H1 (cell line): ENCODE data around the gene PLGRKT. TPM values are rescaled to one million over a fixed set of nuclear protein-coding genes. Genes with fewer than 3 reads are reported as not detected.
A peak's percentile ranks its signal among the peaks of the same experiment; 100 is the strongest.

Experiments used
- CTCF ChIA-PET: fragments of 300-600 bp; sonication (Branson Sonifier 250); formaldehyde crosslinking; loops from one replicate; lab custom pipeline; 2021; ENCODE audit not compliant: partially characterized antibody; lab: Charles Lee
- POLR2A ChIA-PET: fragments of 300-600 bp; sonication (Branson Sonifier 250); formaldehyde crosslinking; loops from one replicate; lab custom pipeline; 2021; ENCODE audit warnings: inconsistent platforms; ENCODE audit not compliant: partially characterized antibody; lab: Charles Lee
- DNase-seq, 2 experiments: peaks; one replicate each; pipeline versions ENCODE4 v3.0.0 to v3.0.0-alpha.2; 2010 to 2022; ENCODE audit warnings: low spot score in 2 of 2, low read depth in 1 of 2, mixed read lengths in 1 of 2
- FAIRE-seq: peaks from 2 replicates; lab custom pipeline; 2011; peaks lifted over from hg19 to GRCh38; lab: Jason Lieb, UNC
- H2AFZ ChIP-seq: 2 replicates; pipeline ENCODE4 v1.8.1; 2012; ENCODE audit warnings: low read length, inconsistent platforms
- H2AK5ac ChIP-seq: 2 replicates; pipeline ENCODE4 v1.6.1; 2013; ENCODE audit warnings: low read depth, low read length
- H2BK120ac ChIP-seq: replicated peaks from 2 replicates; pipeline ENCODE3; 2013; ENCODE audit warnings: low read depth, low read length, inconsistent platforms
- H2BK12ac ChIP-seq: 2 replicates; pipeline ENCODE4 v1.6.1; 2013; ENCODE audit warnings: low read depth, low read length
- H2BK15ac ChIP-seq: 2 replicates; pipeline ENCODE4 v1.6.1; 2013; ENCODE audit warnings: low read length
- H2BK20ac ChIP-seq: 2 replicates; pipeline ENCODE4 v1.6.1; 2013; ENCODE audit warnings: low read length
- H2BK5ac ChIP-seq: 2 replicates; pipeline ENCODE4 v1.6.1; 2013; ENCODE audit warnings: low read depth, low read length
- H3K14ac ChIP-seq: 2 replicates; pipeline ENCODE4 v1.6.1; 2013; ENCODE audit warnings: inconsistent platforms; ENCODE audit not compliant: insufficient read length
- H3K18ac ChIP-seq: 2 replicates; pipeline ENCODE4 v1.6.1; 2013; ENCODE audit warnings: low read length; ENCODE audit errors: extremely low read depth
- H3K23ac ChIP-seq: 2 replicates; pipeline ENCODE4 v1.6.1; 2013; ENCODE audit warnings: inconsistent platforms; ENCODE audit not compliant: insufficient read length
- H3K23me2 ChIP-seq: 2 replicates; pipeline ENCODE4 v1.6.1; 2013; ENCODE audit warnings: low read depth, low read length
- H3K27ac ChIP-seq: 2 replicates; pipeline ENCODE4 v1.6.1; 2011; ENCODE audit warnings: low read depth, low read length, inconsistent platforms
- H3K27me3 ChIP-seq, 4 experiments: replicated peaks in 1 of 4; 1 replicate in 1 of 4; 2 replicates in 3 of 4; pipeline versions ENCODE4 v1.6.1 to v1.8.1; 2011 to 2013; ENCODE audit warnings: low read length in 3 of 4, mild to moderate bottlenecking in 3 of 4, inconsistent platforms in 2 of 4, mixed read lengths in 2 of 4, moderate library complexity in 1 of 4; ENCODE audit not compliant: control insufficient read depth in 3 of 4, insufficient read depth in 3 of 4; ENCODE audit errors: extremely low read depth in 1 of 4
- H3K36me3 ChIP-seq, 4 experiments: 2 replicates each; pipeline versions ENCODE4 v1.6.1 to v1.8.1; 2011 to 2013; ENCODE audit warnings: mild to moderate bottlenecking in 4 of 4, low read length in 3 of 4, moderate library complexity in 2 of 4, control low read depth in 1 of 4, inconsistent platforms in 1 of 4; ENCODE audit not compliant: insufficient read depth in 4 of 4, control insufficient read depth in 2 of 4
- H3K4ac ChIP-seq: replicated peaks from 2 replicates; pipeline ENCODE3; 2013; ENCODE audit warnings: low read length, low read depth, mixed read lengths, inconsistent platforms; ENCODE audit not compliant: insufficient read length
- H3K4me1 ChIP-seq, 4 experiments: replicated peaks in 1 of 4; 1 replicate in 1 of 4; 2 replicates in 3 of 4; pipeline versions ENCODE4 v1.6.1 to v1.8.1; 2011 to 2013; ENCODE audit warnings: low read length in 3 of 4, inconsistent platforms in 2 of 4, mixed read lengths in 1 of 4; ENCODE audit not compliant: insufficient read depth in 4 of 4, control insufficient read depth in 3 of 4
- H3K4me2 ChIP-seq, 2 experiments: 2 replicates each; pipeline versions ENCODE4 v1.6.1 to v1.8.1; 2011 to 2013; ENCODE audit warnings: low read depth in 2 of 2, low read length in 2 of 2, control low read depth in 1 of 2, inconsistent platforms in 1 of 2, mild to moderate bottlenecking in 1 of 2; ENCODE audit not compliant: insufficient read depth in 1 of 2
- H3K4me3 ChIP-seq, 4 experiments: fragments of 200-600, 300-600 bp in 1 of 4; sonication (generic), shearing (Covaris generic), sonication (Bioruptor Twin) in 1 of 4; 2 replicates each; pipeline versions ENCODE4 v1.5.1 to v1.8.1; 2011 to 2016; ENCODE audit warnings: low read length in 4 of 4, low read depth in 3 of 4, control low read depth in 2 of 4, inconsistent platforms in 2 of 4, mild to moderate bottlenecking in 2 of 4, mixed read lengths in 1 of 4, moderate library complexity in 1 of 4; ENCODE audit not compliant: insufficient read depth in 2 of 4; ENCODE audit errors: extremely low read depth in 1 of 4
- H3K56ac ChIP-seq: replicated peaks from 2 replicates; pipeline ENCODE3; 2013; ENCODE audit warnings: low read depth, mild to moderate bottlenecking, mixed read lengths, low read length, inconsistent platforms; ENCODE audit not compliant: insufficient read length
- H3K79me1 ChIP-seq: 2 replicates; pipeline ENCODE4 v1.6.1; 2013; ENCODE audit warnings: low read depth, low read length, control low read depth
- H3K79me2 ChIP-seq, 2 experiments: 2 replicates each; pipeline versions ENCODE4 v1.6.1 to v1.8.1; 2012 to 2013; ENCODE audit warnings: low read length in 2 of 2, mild to moderate bottlenecking in 2 of 2, inconsistent platforms in 1 of 2; ENCODE audit not compliant: insufficient read depth in 2 of 2, control insufficient read depth in 1 of 2
- H3K9ac ChIP-seq, 4 experiments: replicated peaks in 1 of 4; 1 replicate in 1 of 4; 2 replicates in 3 of 4; pipeline versions ENCODE4 v1.6.1 to v1.8.1; 2011 to 2013; ENCODE audit warnings: low read depth in 3 of 4, low read length in 3 of 4, control low read depth in 2 of 4, mild to moderate bottlenecking in 2 of 4, moderate library complexity in 2 of 4, inconsistent platforms in 1 of 4; ENCODE audit errors: extremely low read depth in 1 of 4
- H3K9me3 ChIP-seq, 2 experiments: 2 replicates each; pipeline versions ENCODE4 v1.6.1 to v1.8.1; 2012 to 2013; ENCODE audit warnings: mild to moderate bottlenecking in 2 of 2, moderate library complexity in 2 of 2, control low read depth in 1 of 2, inconsistent platforms in 1 of 2, low read depth in 1 of 2, low read length in 1 of 2, mixed read lengths in 1 of 2; ENCODE audit not compliant: insufficient read depth in 2 of 2
- H4K20me1 ChIP-seq, 2 experiments: replicated peaks in 1 of 2; 2 replicates each; pipeline versions ENCODE3 to v1.8.1; 2011 to 2013; ENCODE audit warnings: inconsistent platforms in 2 of 2, low read length in 2 of 2, mild to moderate bottlenecking in 1 of 2; ENCODE audit not compliant: insufficient read depth in 2 of 2, control insufficient read depth in 1 of 2
- H4K5ac ChIP-seq: 2 replicates; pipeline ENCODE4 v1.6.1; 2013; ENCODE audit warnings: low read length, low read depth, mixed read lengths, inconsistent platforms; ENCODE audit not compliant: insufficient read length
- H4K8ac ChIP-seq: 2 replicates; pipeline ENCODE4 v1.8.0; 2013; ENCODE audit warnings: mild to moderate bottlenecking, moderate library complexity, low read length, inconsistent platforms; ENCODE audit not compliant: insufficient read depth; ENCODE audit errors: extremely low read depth
- H4K91ac ChIP-seq: replicated peaks from 2 replicates; pipeline ENCODE3; 2013; ENCODE audit warnings: low read length, mixed read lengths, inconsistent platforms; ENCODE audit not compliant: insufficient read length
- RAD21 ChIP-seq, 2 experiments: IDR thresholded peaks in 1 of 2; conservative IDR thresholded peaks in 1 of 2; 2 replicates each; pipeline ENCODE4 v1.6.1; 2011; ENCODE audit warnings: low read depth in 2 of 2, low read length in 2 of 2, improper control_type of control experiment in 1 of 2, inconsistent platforms in 1 of 2, mild to moderate bottlenecking in 1 of 2, moderate library complexity in 1 of 2
- SIN3A ChIP-seq, 2 experiments: IDR thresholded peaks in 1 of 2; conservative IDR thresholded peaks in 1 of 2; 2 replicates each; pipeline ENCODE4 v1.6.1; 2011 to 2012; ENCODE audit warnings: low read length in 2 of 2, improper control_type of control experiment in 1 of 2, low read depth in 1 of 2, mild to moderate bottlenecking in 1 of 2
- SIX5 ChIP-seq: IDR thresholded peaks from 2 replicates; pipeline ENCODE4 v1.6.1; 2011; ENCODE audit warnings: mild to moderate bottlenecking, low read depth, low read length
- SRF ChIP-seq: IDR thresholded peaks from 2 replicates; pipeline ENCODE4 v1.6.1; 2011; ENCODE audit warnings: mild to moderate bottlenecking, low read depth, low read length, moderate library complexity
- WGBS, 2 experiments: shearing (Covaris generic) in 1 of 2; methylation state at CpG; one replicate each; pipeline versions ENCODE4 v1.1.6 to v1.1.7; 2013 to 2015; ENCODE audit warnings: low lambda C conversion rate in 2 of 2, mixed read lengths in 2 of 2, inconsistent platforms in 1 of 2, low coverage in 1 of 2, missing lambda C conversion rate in 1 of 2; ENCODE audit not compliant: insufficient replicate concordance in 2 of 2, insufficient coverage in 1 of 2, insufficient read length in 1 of 2; ENCODE audit errors: extremely low coverage in 1 of 2, missing lambda C conversion rate in 1 of 2; 5-methylcytosine and 5-hydroxymethylcytosine counted together
- polyA plus RNA-seq, 7 experiments: library from polyadenylated mRNA; depleted of rRNA in 3 of 7; stranded (reverse) in 5 of 7; unstranded in 2 of 7; fragments of >200 nt in 5 of 7; fragments of 200-250 nt in 2 of 7; gene quantifications; 1 replicate in 5 of 7; 2 replicates in 1 of 7; 4 replicates in 1 of 7; pipeline versions ENCODE4 v1.2.1 to v1.2.3, GENCODE V29; 2011 to 2013; ENCODE audit warnings: missing spikeins in 2 of 7, mixed read lengths in 2 of 7
- total RNA-seq: library from RNA; stranded (reverse); fragmentation: NEBNext Ultra II Directional; extraction: Animal tissue kit (Norgen Biotek cat#: 25700); gene quantifications from 2 replicates; pipeline ENCODE4 v1.2.1, GENCODE V29; 2021
- TF ChIP-seq, protein P1 (sequence below), 3 experiments: IDR thresholded peaks; 1 replicate in 2 of 3; 2 replicates in 1 of 3; pipeline versions ENCODE4 v1.5.1 to v1.6.1; 2011; ENCODE audit warnings: low read length in 3 of 3, mild to moderate bottlenecking in 3 of 3, inconsistent platforms in 2 of 3, low read depth in 1 of 3, moderate library complexity in 1 of 3; ENCODE audit not compliant: insufficient read depth in 1 of 3; ENCODE audit errors: control extremely low read depth in 1 of 3
- TF ChIP-seq, protein P2 (sequence below): IDR thresholded peaks from 2 replicates; pipeline ENCODE4 v1.6.1; 2011; ENCODE audit warnings: low read length, improper control_type of control experiment

PLGRKT gene
- total and polyA plus RNA-seq, 2 of the 8 experiments (the other 6 are each of a cell fraction or from before 2014, with no cell fraction given) = 5.4 to 15.7 TPM

- Histone ChIP-seq H3K14ac (no peak overlapping the region), H4K91ac (no peak overlapping the region), H3K79me2 (no peaks in the 10 kb centered on the region), H2BK20ac (no peak overlapping the region), H3K23me2 (peaks cover under 1% of the 10 kb centered on the region; the same call in 1 of the 2 replicates), H3K9ac (no peak overlapping the region), H2BK5ac (no peak overlapping the region), H2BK12ac (no peak overlapping the region), H4K20me1 (no peaks in the 10 kb centered on the region), H3K4me1 (peaks cover 0 to 6% (median 2%) of the 10 kb centered on the region in 4 experiments; a peak in 3 of 7 replicates), H3K23ac (no peak overlapping the region), H4K8ac (no peak overlapping the region), H2AK5ac (no peak overlapping the region), H3K27ac (no peak overlapping the region), H3K4me3 (no peak overlapping the region), H3K79me1 (no peaks in the 10 kb centered on the region), H3K27me3 (no peaks in the 10 kb centered on the region), H3K18ac (no peak overlapping the region), H2BK120ac (no peak overlapping the region), H3K4ac (no peak overlapping the region), H2BK15ac (no peak overlapping the region), H3K4me2 (no peak overlapping the region), H2AFZ (no peak overlapping the region), H3K56ac (no peak overlapping the region), H3K9me3 (no peaks in the 10 kb centered on the region), H4K5ac (no peak overlapping the region), H3K36me3 (no peaks in the 10 kb centered on the region; a peak in 1 of 8 replicates)
- TF ChIP-seq SRF (no peak), RAD21 (IDR thresholded peaks at IDR 0.05 in 1 of 2, conservative IDR thresholded peaks at IDR 0.05 in 1 of 2; ENCODE audit: low read depth in 2 of 2, low read length in 2 of 2) (peak; percentile 64 to 74), SIX5 (no peak), SIN3A (conservative IDR thresholded peaks at IDR 0.05 in 1 of 2, IDR thresholded peaks at IDR 0.05 in 1 of 2; ENCODE audit: low read depth in 1 of 2, low read length in 2 of 2) (no peak)
- TF ChIP-seq, protein P1, sequence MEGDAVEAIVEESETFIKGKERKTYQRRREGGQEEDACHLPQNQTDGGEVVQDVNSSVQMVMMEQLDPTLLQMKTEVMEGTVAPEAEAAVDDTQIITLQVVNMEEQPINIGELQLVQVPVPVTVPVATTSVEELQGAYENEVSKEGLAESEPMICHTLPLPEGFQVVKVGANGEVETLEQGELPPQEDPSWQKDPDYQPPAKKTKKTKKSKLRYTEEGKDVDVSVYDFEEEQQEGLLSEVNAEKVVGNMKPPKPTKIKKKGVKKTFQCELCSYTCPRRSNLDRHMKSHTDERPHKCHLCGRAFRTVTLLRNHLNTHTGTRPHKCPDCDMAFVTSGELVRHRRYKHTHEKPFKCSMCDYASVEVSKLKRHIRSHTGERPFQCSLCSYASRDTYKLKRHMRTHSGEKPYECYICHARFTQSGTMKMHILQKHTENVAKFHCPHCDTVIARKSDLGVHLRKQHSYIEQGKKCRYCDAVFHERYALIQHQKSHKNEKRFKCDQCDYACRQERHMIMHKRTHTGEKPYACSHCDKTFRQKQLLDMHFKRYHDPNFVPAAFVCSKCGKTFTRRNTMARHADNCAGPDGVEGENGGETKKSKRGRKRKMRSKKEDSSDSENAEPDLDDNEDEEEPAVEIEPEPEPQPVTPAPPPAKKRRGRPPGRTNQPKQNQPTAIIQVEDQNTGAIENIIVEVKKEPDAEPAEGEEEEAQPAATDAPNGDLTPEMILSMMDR (IDR thresholded peaks at IDR 0.05; ENCODE audit: control extremely low read depth in 1 of 3, insufficient read depth in 1 of 3, low read depth in 1 of 3, low read length in 3 of 3) = peak in 2 of 3 experiments; percentile 58 to 60; a peak in 3 of 4 replicates
- TF ChIP-seq, protein P2, sequence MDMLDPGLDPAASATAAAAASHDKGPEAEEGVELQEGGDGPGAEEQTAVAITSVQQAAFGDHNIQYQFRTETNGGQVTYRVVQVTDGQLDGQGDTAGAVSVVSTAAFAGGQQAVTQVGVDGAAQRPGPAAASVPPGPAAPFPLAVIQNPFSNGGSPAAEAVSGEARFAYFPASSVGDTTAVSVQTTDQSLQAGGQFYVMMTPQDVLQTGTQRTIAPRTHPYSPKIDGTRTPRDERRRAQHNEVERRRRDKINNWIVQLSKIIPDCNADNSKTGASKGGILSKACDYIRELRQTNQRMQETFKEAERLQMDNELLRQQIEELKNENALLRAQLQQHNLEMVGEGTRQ = no peak
- WGBS, 2 experiments = 49% methylated on average over 2 of the region's 2 CpGs; no CpG with 5 or more reads in 1 of the 2 experiments
- DNase-seq (peak in 1 of 2 experiments; percentile 49), FAIRE-seq (peak; percentile 75)
- POLR2A ChIA-PET = interaction anchor here (0.6 kb wide), 1 partner anchor 780 kb away, joined by 3 read pairs; the partner anchor contains the start of gene PLPP6
- CTCF ChIA-PET = interaction anchor here (0.5 to 5.4 kb wide), 21 partner anchors 8 to 683 kb away, joined by 3 to 39 read pairs (median 4); partner anchors contain the start of genes CD274 and INSL6
Measured at GRCh38 chr9:5442400-5443011, 4.8 kb upstream of the PLGRKT start.
